HL-60 (cell line): ENCODE results near the gene LYPLA2.

ENCODE experiments used
- CTCF ChIP-seq: IDR thresholded peaks from one replicate; pipeline ENCODE4 v1.5.1; 2011; ENCODE audit warnings: low read length, control low read depth, inconsistent platforms; ENCODE audit not compliant: insufficient read depth
- GABPA ChIP-seq: IDR thresholded peaks from 2 replicates; pipeline ENCODE4 v1.6.1; 2012; ENCODE audit warnings: low read depth
- POLR2AphosphoS5 ChIP-seq: IDR thresholded peaks from 2 replicates; pipeline ENCODE4 v1.6.1; 2012; ENCODE audit warnings: low read depth
- REST ChIP-seq: IDR thresholded peaks from 2 replicates; pipeline ENCODE4 v1.6.1; 2012; ENCODE audit warnings: low read depth; ENCODE audit not compliant: insufficient replicate concordance
- SPI1 ChIP-seq: IDR thresholded peaks from 2 replicates; pipeline ENCODE4 v1.6.1; 2012; ENCODE audit warnings: low read depth, mild to moderate bottlenecking, borderline replicate concordance

GRCh38 chr1:23757812-23758211, 33.1 kb upstream of the LYPLA2 start:
- TF ChIP-seq CTCF (no peak), SPI1 (no peak), GABPA (no peak), REST (no peak), POLR2AphosphoS5 (no peak)
